T-helper 2 cell treated with Interferon-gamma antibody and Interleukin-4, amounts not matched to agents 100 ng/mL and 5 ng/mL, for 36 hours (primary cell): ENCODE results near the gene ADAMTS7. TPM values are rescaled to one million over a fixed set of nuclear protein-coding genes. Genes with fewer than 3 reads are reported as not detected.
"Not testable (repeated sequence)": the region's sequence is repeated elsewhere in the genome, so short reads cannot be mapped to it uniquely, and the experiment has no call there.

Experiments
- intact Hi-C: fragments of 100-400 bp; cut with micrococcal nuclease; formaldehyde crosslinking; loops from one replicate; pipeline ENCODE4 v1.15.1; 2023
- total RNA-seq: library from RNA; stranded (reverse); gene quantifications from 2 replicates; pipeline ENCODE4 v1.2.3, GENCODE V29; 2022

Gene ADAMTS7
- total RNA-seq, 1 donor from 2014 or later, result 2.3 TPM

DNA sequence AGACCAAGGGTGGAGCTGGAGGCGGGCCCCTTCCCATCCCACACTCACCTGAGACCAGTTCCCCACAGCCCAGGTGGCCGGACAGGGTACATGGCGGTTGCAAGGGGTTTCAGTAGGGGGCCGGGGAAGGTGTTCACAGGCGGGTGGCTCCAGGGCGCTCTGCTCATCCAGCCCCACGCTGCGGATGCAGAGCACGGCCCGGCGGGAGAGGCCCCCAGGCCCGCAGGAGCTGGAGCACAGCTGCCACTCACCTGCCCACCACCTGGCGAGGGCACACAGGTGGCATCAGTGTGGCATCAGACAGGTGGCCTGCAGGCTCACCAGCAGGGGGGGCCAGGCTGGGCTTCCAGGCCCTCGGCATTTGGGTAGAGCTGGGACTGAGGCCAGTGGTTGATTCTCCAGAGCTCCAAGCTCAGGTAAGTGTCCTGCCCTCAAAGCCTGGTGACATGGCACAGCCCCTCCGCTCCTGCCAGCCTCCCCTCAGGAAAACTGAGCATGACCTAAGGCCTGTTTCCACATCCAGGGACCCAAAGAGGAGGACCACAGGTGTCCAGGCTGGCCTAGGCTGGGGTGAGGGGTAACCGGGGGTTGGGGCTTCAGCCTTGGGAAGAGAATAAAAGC is 43.8 kb downstream of the ADAMTS7 start:
- intact Hi-C loops, result no loop called here

DNA sequence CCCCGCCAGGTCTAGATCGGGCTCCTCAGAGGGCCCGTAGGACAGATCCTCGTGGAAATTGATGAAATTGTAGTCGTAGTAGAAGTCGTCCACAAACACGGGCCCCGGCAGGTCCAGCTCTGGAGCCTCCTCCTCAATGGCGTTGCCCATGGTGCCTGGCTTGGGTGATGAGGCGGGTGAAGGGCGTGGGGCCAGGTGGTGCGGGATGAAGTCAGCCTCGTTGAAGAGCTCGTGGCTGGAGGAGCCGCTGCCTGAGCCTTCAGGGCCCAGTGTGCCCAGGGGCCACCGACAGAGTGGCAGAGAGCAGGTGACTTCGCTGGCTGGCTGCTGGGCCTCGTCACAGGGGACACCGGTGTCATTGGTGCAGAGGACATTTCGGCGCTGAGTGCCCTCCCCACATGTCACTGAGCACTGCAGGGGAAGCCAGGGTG is 44.6 kb downstream of the ADAMTS7 start:
- intact Hi-C loops, result not testable (repeated sequence)

DNA sequence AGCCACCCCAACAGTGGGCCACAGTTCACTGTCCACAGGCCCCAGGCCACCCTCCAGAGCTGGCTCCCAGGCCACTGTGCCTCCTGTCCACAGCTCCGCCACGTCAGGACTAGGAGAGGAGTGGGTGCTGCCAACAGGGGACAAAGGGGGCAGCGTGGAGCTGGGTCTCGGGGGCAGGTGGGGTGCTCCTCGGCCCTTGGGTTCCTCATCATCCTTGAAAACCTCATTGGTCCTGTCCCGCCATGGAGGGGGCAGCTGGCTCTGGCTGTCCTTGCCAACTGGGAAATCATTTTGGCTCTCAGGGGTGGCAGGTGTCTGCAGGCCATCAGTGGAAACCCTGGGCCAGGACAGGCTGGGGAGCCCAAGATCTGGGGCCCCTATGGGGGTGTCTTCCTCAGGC is 45.2 kb downstream of the ADAMTS7 start:
- intact Hi-C loops, result no loop called here

DNA sequence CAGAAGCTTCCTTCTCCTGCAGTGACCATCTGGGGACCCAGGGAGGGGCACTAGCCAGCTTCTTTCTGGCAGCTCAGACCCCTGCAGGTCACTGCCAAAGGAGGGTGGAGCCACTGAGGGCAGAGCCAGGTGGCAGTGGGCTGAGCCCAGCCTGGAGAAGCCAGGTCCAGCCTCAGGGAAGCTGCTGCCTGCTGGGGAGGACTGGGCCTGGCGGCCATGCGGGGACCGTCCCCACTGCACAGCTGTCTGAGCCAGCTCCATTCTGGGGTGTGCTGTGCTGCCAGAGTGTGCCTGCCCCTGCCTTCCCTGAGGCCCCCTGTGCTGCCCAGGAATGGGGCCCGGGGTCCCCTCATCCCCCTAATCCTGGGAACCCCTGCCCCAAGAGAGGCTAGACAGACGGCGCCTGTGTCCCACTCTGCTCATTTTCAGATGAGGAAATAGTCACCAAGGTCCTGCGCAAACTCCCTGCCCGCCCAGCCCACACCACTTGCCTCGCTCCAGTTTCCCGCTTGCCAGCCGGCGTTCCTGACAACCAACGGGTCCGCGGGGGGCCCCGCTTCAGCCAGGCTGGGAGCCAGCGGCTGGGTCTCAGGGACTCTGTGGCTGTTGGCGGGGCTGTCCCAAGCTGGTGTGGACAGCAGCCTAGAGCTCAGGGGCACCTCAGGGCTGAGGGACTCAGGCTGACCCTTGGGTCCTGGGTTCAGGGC is 46.0 kb downstream of the ADAMTS7 start:
- intact Hi-C loops, result not testable (repeated sequence)

DNA sequence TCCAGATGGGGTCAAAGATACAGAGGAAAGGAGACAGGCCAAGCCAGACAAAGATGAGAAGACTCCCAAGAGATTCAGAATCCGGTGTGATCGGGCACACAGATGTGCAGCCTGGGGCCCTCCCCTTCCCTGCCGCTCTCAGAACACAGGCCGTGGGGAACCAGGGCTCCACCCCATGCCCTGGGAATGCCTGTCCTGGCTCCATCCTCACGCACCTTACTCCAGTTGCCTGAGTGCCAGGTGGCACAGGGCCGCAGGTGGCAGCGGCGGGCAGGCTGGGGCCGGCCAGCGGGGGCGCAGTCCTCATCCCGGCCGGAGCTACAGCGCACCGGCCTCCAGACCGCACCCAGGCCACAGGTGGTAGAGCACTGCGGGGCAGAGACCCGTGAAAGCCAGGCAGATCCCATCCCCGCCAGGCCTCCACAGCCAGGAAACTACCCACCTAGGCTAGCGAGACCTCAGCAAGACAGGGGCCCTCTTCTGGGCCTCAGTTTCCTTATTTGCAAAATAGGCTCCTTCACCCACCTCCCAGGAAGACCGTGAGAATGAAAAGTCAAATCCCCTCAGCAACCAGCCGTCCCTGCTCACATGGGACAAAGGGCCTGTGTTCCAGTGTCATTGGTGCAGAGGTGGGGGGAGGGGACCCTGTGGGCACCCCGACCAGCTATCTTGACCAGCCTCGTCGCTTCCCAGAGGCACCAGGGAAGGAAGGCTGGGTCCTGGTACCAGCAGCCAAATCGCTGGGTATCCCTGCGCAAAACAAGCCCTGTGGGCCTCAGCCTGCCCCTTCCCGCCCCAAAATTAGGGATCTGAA is 46.7 kb downstream of the ADAMTS7 start:
- intact Hi-C loops, result loop anchor here (5.0 kb wide), 1 partner anchor 108 kb away; the partner anchor contains the start of gene MORF4L1

DNA sequence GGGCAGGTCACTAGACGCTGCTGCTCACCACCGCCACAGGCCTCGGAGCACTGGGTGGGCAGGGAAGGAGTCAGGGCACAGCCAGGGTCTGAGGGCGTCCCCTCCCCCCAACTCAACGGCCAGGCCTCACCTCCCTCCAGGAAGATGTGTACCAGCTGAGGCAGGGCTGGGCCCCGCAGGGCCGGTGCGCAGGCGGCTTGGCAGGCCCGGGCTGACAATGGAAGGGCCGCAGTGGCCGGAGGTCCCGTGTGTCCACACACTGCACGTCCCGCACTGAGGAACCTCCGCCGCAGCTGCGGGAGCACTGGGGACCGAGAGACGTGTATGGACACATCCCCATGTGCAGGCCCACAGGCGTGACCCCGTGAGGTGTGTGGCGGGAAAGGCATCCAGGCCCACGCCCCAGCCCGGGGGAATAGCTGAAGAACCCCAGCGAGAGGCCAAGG is 47.4 kb downstream of the ADAMTS7 start:
- intact Hi-C loops, result loop anchor here (5.0 kb wide), 1 partner anchor 108 kb away; the partner anchor contains the start of gene MORF4L1

DNA sequence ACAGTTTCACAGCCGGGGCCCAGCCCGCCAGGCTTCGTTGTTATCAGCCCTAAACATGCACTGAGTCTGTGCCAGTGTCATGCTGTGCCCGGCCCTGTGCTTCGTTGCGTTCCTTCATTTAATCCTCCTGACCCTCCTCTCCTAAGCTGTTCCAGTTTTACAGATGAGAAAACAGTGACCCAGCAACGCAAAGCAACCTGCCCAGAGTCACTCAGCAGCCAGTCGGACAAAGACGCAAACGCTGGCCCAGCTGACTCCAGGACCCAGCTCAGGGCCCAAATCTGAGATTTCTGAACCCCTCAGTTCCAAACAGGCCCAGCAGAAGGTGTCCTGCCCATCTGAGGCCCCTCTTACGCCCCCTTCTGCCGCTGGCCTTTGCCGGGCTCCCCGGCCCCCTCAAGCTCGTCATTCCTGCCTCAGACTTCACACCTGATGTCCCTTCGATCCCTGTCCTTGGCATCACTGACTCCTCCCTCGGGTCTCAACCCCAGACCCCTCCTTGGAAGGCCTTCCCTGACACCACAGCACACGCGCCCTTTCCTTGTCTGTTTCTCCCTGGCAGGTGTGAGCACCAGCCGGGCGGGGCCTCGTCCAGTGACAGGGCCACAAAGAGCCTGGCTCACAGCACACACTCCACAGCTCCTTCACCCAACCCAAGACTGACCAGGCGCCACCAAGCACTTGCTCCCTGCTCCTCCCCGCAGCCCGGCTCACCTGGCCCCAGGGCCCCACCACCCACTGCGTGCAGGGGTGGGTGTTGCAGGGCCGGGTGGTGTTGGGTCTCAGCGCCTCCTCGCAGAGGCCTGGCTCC is 48.1 kb downstream of the ADAMTS7 start:
- intact Hi-C loops, result loop anchor here (5.0 kb wide), 1 partner anchor 109 kb away; the partner anchor contains the start of gene MORF4L1

DNA sequence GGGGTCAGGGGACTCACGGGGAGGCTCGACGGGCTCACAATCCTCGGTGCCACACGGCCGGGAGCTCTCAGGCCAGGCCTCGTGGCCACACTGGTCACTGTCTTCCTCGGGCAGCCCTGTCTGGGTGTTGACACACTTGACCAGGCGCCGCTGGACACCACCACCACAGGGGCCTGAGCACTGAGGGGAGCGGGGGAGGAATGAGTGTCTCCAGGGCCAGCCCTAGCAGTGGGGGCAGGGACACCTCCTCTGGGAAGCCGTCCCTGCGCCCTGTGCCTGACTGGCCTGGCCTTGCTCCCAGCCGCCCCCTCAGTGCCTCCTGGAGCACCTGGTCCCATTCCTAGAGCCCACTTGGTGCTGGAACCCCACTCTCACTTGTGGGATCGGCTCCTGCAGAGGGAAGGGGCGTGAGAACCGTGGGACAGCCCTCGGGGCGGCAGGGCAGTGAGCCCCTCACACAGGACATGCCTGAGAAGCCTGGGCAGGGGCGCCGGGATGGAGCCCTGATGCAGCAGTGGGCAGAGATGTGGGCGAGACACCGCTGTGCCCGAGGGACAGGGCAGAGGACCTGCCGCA is 48.8 kb downstream of the ADAMTS7 start:
- intact Hi-C loops, result loop anchor here (5.0 kb wide), 1 partner anchor 110 kb away; the partner anchor contains the start of gene MORF4L1

DNA sequence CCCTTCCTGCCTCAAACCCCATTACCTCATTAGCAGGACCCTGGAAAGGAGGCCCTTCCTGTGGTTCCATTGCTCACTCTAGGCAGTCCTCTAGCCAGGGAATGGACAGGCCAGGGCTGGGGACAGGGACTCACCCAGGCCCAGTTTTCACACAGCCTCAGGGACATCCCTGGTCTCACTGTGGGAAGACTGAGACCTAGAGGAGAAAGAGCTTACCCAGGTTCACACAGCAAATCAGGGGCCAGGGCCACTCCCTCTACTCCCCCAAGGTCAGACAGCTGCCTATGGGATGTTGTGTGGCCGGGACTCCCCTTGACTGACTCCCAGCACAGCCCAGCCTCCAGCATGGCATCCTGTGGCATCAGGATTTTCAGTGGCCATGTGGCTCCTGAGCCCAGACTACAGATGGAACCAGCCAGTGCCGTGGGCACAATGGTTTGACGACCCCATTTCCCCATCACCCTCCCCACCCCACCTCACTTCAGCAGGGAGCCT is 49.3 kb downstream of the ADAMTS7 start:
- intact Hi-C loops, result loop anchor here (1.0 to 5.0 kb wide), 2 partner anchors 28 to 110 kb away; partner anchors contain the start of gene MORF4L1

DNA sequence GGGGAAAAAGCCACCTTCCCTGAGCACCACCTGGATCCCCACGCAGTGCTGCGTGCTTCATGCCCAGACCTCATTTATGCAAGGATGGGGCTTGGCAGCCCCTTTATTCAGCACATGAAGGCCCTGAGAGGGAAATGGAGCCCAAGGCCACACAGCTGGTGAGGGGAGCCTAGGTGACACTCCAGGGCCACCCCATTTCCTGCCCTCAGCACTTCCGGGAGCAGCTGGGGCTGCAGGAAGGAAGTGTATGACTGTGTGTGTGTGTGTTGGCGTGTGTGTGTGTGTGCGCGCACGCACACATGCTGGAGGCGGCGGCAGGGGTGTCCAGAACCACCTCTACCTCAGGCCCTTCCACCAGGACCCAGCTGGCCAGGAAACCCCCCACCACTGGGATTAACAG is 49.8 kb downstream of the ADAMTS7 start:
- intact Hi-C loops, result loop anchor here (1.0 to 5.0 kb wide), 2 partner anchors 29 to 111 kb away; partner anchors contain the start of gene MORF4L1

DNA sequence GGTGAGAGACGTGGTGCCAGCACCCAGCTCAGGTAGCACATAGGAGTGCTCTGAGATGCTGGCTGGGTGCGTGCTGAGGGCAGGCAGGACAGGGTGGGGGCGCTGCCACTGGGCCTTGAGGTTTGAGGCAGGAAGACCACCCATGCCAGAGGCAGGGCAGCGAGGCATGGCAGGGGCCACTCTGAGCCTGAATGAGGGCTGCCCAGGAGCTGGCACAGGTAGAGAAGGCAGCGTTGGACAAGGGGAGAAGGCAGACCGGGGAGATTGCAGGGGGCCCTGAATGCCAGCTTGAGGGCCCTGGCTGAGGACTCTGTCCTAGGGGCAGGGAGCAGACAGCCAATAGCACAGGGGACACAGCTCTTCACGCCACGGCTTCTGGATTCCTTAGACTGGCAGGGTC is 50.2 kb downstream of the ADAMTS7 start:
- intact Hi-C loops, result loop anchor here (1.0 to 5.0 kb wide), 2 partner anchors 29 to 111 kb away; partner anchors contain the start of gene MORF4L1

DNA sequence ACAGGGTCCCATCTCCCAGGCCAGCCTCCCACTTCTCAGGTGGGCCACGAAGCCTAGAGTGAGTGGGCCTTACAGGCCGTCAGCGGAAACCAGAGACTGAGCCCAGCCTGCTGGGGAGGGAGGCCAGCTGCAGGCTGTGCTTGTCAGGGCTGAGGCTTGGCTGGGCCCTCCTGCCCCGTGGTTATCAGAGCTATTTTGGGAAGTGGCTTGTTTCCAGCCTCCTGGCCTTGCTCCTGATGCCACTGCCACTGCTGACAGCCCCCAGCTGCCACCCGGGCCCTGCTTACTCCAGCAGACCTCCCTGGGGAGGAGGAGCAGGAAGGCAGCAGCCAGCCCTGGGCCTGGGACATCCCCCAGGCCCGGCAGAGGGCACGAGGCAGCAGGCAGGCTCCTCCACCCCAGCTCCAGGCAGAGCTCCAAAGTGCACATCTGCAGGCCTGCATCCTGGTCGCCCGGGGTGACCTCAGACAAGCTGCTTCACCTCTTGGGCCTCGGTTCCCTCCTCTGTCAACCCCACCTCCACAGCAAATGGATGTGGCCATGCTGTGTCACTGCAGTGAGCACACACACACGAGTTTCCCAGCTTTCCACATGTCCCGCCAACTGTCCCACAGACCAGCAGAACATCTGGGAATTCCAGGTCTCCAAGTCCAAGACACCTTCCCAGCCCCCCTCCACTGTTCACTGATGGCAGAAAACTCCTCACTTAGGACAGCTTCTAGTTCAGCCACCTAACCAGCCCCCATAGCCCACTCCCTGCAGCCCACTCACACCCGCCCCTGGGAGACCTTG is 51.0 kb downstream of the ADAMTS7 start:
- intact Hi-C loops, result loop anchor here (5.0 kb wide), 1 partner anchor 112 kb away; the partner anchor contains the start of gene MORF4L1

DNA sequence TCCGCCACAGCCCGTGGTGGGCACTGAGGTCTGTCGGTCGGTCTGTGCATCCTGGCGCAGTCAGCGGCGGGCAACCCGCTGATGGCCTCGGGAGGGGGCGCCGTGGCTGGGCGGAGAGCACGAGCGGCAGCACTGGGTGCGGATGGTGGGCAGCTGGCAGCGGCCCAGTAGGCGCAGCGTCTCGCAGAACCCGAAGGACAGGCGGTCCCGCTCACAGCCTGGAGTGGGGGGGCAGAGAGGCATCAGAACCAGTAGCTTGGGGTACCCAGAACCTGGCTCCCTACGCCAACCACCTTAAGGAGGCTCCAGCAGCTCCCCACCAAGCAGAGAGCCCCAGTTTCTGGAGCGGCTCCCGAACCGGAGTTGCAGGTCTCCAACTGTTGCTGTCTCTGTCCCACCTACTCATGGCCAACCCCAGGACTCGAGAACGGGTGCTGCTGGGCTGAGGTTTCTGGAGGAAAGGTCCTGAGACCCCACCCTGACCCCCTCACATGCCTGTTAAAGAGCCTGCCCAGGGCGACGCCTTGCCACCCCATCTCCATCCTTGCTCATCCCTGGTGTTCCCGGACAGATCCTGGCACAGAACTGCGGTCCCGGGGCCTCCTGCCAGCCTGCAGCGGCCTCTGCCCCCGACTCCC is 51.8 kb downstream of the ADAMTS7 start:
- intact Hi-C loops, result not testable (repeated sequence)

DNA sequence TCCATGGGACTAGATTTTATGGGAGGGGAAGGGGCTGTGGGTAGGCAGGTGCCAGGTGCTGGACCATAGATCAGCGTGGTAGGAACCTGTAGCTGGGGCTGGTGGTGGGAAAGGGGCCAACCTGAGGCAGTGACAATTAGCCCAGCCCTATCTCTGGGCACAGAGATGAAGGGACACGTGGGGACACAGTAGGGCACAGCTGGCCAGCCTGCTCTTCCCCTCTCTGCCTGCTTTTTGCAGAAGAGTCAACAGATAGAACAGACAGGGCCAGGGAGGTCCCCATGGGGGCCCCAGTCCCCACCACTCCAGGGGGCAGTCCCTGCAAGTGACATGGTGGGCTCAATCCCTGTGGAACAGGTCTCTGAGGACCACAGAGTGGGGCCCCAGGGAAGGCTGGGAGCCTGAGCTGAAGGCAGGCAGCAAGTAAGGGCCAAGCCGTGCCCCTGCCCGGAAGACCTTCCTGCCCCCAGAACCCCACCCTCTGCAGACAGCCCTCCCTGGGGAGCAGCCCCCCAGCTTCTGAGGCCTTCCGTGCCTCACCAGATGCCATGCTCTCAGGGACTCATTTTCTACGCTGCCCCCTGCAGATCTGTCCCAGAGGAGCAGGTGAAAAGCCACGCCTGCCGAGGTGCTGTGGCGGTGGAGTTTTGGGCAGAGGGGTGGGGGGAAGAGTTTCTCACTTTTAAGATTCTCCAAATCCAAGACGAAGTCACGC is 52.6 kb downstream of the ADAMTS7 start:
- intact Hi-C loops, result not testable (repeated sequence)

DNA sequence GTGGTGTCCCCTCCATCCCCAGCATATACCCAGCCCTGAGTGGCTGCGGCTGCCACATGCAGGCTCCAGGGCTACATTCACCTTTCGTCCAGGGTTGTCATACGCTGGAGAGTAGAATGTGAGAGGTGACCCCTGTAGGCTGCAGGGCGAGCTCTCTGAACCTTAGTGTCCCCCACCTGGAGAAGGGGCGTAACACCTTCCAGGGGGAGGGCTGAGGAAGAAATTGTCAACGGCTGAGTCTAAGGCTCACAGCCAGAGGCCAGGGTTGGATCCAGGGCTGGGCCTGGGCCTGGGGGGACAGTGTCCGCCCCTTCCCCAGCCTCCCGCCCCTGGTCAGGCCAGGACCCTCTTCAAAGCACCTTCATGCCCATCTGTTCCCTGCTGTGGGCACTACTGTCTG is 53.2 kb downstream of the ADAMTS7 start:
- intact Hi-C loops, result not testable (repeated sequence)

DNA sequence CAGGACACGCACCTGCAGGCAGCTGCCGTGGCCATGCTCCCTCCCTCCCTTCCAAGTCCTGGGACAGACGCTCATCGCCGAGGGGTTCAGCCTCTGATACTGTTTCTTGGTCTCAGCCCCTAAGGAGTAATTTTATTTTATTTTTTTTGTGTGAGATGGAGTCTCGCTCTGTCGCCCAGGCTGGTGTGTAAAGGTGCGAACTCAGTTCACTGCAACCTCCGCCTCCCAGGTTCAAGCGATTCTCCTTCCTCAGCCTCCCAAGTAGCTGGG is 53.7 kb downstream of the ADAMTS7 start:
- intact Hi-C loops, result loop anchor here (2.0 kb wide), 1 partner anchor 51 kb away; no protein-coding TSS in a partner anchor

DNA sequence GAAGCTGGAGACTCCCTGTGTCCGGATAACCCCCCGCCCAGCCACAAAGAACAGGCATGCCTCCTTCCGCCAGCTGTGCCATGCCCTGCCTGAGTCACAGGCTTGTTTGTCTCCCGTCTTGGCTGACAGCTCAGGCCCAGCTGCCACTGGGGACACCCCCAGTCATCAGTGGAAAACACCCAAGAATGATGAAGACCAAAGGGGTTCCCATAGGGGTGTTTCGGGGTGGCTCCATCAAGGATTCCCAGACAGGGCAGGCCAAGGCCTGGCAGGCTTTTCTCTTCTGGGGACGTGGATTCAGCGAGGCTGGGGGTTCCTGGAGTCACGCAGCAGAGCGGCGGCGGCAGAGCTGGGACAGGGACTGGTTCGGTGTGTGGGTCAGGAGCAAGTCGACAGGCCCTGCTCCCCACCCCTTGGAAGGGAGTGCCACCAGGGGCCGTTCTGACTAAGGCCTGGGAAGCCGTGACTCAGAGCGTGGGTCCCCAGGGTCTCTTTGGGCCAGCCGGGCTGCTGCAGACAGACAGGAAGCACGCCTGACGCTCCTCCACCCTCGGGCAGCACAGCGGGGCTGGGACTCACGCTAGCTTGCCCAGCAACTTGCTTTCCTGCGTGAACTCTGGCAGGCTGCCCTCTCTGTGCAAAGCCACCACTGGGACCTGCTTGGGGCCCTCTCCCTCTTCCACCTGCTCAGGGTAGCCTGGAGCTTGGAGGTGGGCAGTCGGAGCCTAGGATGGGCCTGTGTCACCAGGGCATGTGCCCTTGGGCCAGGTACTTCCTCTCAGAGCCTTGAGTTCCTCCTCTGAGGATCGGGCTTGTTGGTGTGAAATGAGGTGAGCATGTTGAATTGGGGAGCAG is 54.3 kb downstream of the ADAMTS7 start:
- intact Hi-C loops, result loop anchor here (2.0 kb wide), 1 partner anchor 52 kb away; no protein-coding TSS in a partner anchor
